ENCODE measurements around the gene SYNGR3.
A peak's percentile ranks its signal among the peaks of the same experiment; 100 is the strongest.

The SYNGR3 gene

GRCh38 chr16:1974157-1975070 is 15.4 kb upstream of the SYNGR3 start:
- DNase-seq, result no peak
- in situ Hi-C loops (cut with HindIII; ENCODE audit: low pct_ligation_motif_present, low pct_unique_long_range_greater_than_20kb, low sequenced_read_pairs), result no loop called here

- no peak for DNase-seq
- in situ Hi-C loops (cut with HindIII; ENCODE audit: low pct_ligation_motif_present, low pct_unique_long_range_greater_than_20kb, low sequenced_read_pairs), result no loop called here
Measured at GRCh38 chr16:1975432-1976215, 14.1 kb upstream of the SYNGR3 start.

GRCh38 chr16:1976216-1976520 is 13.6 kb upstream of the SYNGR3 start:
- in situ Hi-C loops (cut with HindIII; ENCODE audit: low pct_ligation_motif_present, low pct_unique_long_range_greater_than_20kb, low sequenced_read_pairs), result no loop called here
- DNase-seq, result no peak

GRCh38 chr16:1976951-1977874 is 12.6 kb upstream of the SYNGR3 start:
- DNase-seq, result no peak
- in situ Hi-C loops (cut with HindIII; ENCODE audit: low pct_ligation_motif_present, low pct_unique_long_range_greater_than_20kb, low sequenced_read_pairs), result no loop called here

GRCh38 chr16:1977875-1978268 is 11.9 kb upstream of the SYNGR3 start:
- DNase-seq, result no peak
- in situ Hi-C loops (cut with HindIII; ENCODE audit: low pct_ligation_motif_present, low pct_unique_long_range_greater_than_20kb, low sequenced_read_pairs), result no loop called here

- DNase-seq, result no peak
- in situ Hi-C loops (cut with HindIII; ENCODE audit: low pct_ligation_motif_present, low pct_unique_long_range_greater_than_20kb, low sequenced_read_pairs), result no loop called here
Measured at GRCh38 chr16:1978476-1979120, 11.2 kb upstream of the SYNGR3 start.

GRCh38 chr16:1979271-1980029 is 10.3 kb upstream of the SYNGR3 start:
- in situ Hi-C loops (cut with HindIII; ENCODE audit: low pct_ligation_motif_present, low pct_unique_long_range_greater_than_20kb, low sequenced_read_pairs), result no loop called here
- no peak for DNase-seq

- no peak for DNase-seq
Measured at GRCh38 chr16:1980030-1980769, 9.6 kb upstream of the SYNGR3 start.

GRCh38 chr16:1980770-1981087 is 9.0 kb upstream of the SYNGR3 start:
- in situ Hi-C loops (cut with HindIII; ENCODE audit: low pct_ligation_motif_present, low pct_unique_long_range_greater_than_20kb, low sequenced_read_pairs), result no loop called here
- DNase-seq, result no peak

More at GRCh38 chr16:1980030-1980769, 9.6 kb upstream of the SYNGR3 start:
- in situ Hi-C loops (cut with HindIII; ENCODE audit: low pct_ligation_motif_present, low pct_unique_long_range_greater_than_20kb, low sequenced_read_pairs), result no loop called here

- no peak for DNase-seq
- in situ Hi-C loops (cut with HindIII; ENCODE audit: low pct_ligation_motif_present, low pct_unique_long_range_greater_than_20kb, low sequenced_read_pairs), result no loop called here
Measured at GRCh38 chr16:1981398-1981836, 8.4 kb upstream of the SYNGR3 start, which contains the start of gene NOXO1. NOXO1 (minus strand) TSS chr16:1981469; CDS start chr16:1981179, 290 bp downstream.

GRCh38 chr16:1982013-1982433 is 7.7 kb upstream of the SYNGR3 start:
- DNase-seq, result no peak
- in situ Hi-C loops (cut with HindIII; ENCODE audit: low pct_ligation_motif_present, low pct_unique_long_range_greater_than_20kb, low sequenced_read_pairs), result no loop called here

GRCh38 chr16:1982991-1983543 is 6.7 kb upstream of the SYNGR3 start:
- no peak for DNase-seq
- in situ Hi-C loops (cut with HindIII; ENCODE audit: low pct_ligation_motif_present, low pct_unique_long_range_greater_than_20kb, low sequenced_read_pairs), result no loop called here

- DNase-seq, result peak; percentile 97
- in situ Hi-C loops (cut with HindIII; ENCODE audit: low pct_ligation_motif_present, low pct_unique_long_range_greater_than_20kb, low sequenced_read_pairs), result no loop called here
Measured at GRCh38 chr16:1983544-1984346, 6.0 kb upstream of the SYNGR3 start, which contains the start of gene GFER. GFER (plus strand) TSS chr16:1984193; CDS start chr16:1984219, 26 bp downstream.

GRCh38 chr16:1984347-1985225 is 5.2 kb upstream of the SYNGR3 start:
- DNase-seq, result no peak
- in situ Hi-C loops (cut with HindIII; ENCODE audit: low pct_ligation_motif_present, low pct_unique_long_range_greater_than_20kb, low sequenced_read_pairs), result no loop called here
